Measurements from ENCODE around the gene DHX32.

The DHX32 gene

DNA sequence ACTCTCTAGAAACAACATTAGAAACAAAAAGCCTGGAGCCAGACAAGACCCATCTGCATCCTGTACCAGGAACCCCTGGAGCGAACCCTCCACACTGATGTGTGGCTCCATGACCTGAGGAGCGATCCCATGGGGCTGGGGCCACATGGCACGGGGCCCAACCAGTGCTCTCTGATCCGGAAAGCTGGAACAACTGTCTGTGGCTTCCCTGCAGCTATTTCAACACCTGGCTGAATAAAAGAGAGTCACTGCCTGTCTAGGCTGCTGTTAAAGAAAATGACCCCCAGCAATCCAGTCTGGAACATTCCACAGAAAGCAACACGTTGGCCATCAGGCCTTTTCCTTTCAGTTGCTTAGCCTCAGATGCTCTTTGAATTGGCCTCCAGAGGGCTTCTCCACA lies 79.0 kb downstream of the DHX32 start:
- TF ChIP-seq SIN3A (IDR thresholded peaks at IDR 0.05; ENCODE audit: borderline replicate concordance, insufficient read depth, low read length) (no peak), POLR2AphosphoS5 (IDR thresholded peaks at IDR 0.05; ENCODE audit: low read depth, low read length) (no peak), TAF1 (IDR thresholded peaks at IDR 0.05; ENCODE audit: borderline replicate concordance, insufficient read depth, low read length) (no peak), FOXP2 (optimal IDR thresholded peaks at IDR 0.05; ENCODE audit: borderline replicate concordance, extremely low read depth, extremely low read length, insufficient read depth) (no peak)
- TF ChIP-seq, protein P1, sequence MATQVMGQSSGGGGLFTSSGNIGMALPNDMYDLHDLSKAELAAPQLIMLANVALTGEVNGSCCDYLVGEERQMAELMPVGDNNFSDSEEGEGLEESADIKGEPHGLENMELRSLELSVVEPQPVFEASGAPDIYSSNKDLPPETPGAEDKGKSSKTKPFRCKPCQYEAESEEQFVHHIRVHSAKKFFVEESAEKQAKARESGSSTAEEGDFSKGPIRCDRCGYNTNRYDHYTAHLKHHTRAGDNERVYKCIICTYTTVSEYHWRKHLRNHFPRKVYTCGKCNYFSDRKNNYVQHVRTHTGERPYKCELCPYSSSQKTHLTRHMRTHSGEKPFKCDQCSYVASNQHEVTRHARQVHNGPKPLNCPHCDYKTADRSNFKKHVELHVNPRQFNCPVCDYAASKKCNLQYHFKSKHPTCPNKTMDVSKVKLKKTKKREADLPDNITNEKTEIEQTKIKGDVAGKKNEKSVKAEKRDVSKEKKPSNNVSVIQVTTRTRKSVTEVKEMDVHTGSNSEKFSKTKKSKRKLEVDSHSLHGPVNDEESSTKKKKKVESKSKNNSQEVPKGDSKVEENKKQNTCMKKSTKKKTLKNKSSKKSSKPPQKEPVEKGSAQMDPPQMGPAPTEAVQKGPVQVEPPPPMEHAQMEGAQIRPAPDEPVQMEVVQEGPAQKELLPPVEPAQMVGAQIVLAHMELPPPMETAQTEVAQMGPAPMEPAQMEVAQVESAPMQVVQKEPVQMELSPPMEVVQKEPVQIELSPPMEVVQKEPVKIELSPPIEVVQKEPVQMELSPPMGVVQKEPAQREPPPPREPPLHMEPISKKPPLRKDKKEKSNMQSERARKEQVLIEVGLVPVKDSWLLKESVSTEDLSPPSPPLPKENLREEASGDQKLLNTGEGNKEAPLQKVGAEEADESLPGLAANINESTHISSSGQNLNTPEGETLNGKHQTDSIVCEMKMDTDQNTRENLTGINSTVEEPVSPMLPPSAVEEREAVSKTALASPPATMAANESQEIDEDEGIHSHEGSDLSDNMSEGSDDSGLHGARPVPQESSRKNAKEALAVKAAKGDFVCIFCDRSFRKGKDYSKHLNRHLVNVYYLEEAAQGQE (IDR thresholded peaks at IDR 0.05; ENCODE audit: insufficient read depth in 1 of 2, low read depth in 2 of 2, low read length in 2 of 2) = no peak

DNA sequence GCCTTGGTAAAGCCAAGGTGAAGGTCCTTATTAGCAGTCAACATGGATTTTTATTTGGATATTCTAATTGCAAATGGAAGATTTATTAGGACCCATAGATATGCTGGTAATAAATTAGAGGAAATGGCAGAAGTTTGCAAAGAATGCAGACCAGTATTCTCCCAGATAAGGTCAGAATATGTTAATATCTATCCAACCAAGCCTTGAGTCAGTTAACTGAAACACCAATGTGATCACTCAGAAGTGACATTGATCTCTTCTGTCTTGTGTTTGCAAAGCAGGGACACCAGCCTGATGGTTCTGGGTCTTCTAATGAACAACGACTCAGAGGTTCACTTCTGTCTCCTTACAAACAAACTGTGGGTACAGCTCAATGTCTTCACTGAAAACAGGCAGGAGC lies 79.5 kb downstream of the DHX32 start:
- TF ChIP-seq TAF1 (IDR thresholded peaks at IDR 0.05; ENCODE audit: borderline replicate concordance, insufficient read depth, low read length) (no peak), POLR2AphosphoS5 (IDR thresholded peaks at IDR 0.05; ENCODE audit: low read depth, low read length) (no peak), SIN3A (IDR thresholded peaks at IDR 0.05; ENCODE audit: borderline replicate concordance, insufficient read depth, low read length) (no peak), FOXP2 (optimal IDR thresholded peaks at IDR 0.05; ENCODE audit: borderline replicate concordance, extremely low read depth, extremely low read length, insufficient read depth) (no peak)
- TF ChIP-seq, protein P1 (IDR thresholded peaks at IDR 0.05; ENCODE audit: insufficient read depth in 1 of 2, low read depth in 2 of 2, low read length in 2 of 2) = no peak

DNA sequence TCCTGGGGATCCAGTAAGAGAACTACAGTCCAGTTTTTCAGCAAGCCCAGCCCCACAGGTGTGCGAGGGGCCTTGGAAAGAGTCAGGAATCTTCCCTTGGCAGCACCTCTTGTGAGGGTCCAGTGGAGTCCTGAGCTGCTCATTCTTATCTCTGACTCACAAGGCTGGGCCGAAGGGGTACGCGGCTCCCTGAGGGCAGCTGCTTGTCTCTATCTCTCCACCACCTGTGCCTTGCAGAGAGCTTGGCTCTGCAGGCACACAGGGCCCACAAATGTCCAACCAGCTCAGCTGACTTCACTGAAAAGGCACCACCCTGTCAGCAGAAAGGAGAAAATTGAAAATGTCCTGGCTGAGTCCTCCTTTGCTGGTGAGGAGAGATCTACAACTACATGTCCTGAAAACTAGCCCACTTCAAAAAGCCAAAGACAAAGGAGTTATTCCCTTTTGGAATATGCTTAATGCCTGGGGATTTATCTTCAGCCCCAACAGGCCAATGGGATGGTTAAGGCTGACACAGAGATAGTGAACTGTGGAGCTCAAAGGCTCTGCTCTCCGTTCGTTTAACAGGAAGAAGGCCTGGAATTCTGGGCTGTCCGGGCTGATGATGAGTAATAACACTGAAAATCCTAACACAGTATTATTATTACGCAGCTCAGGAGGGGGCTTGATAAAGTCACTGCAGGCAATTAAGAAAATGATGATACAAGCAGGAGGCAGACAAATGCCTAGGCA lies 81.5 kb downstream of the DHX32 start:
- TF ChIP-seq FOXP2 (optimal IDR thresholded peaks at IDR 0.05; ENCODE audit: borderline replicate concordance, extremely low read depth, extremely low read length, insufficient read depth) = no peak
- no peak for TF ChIP-seq SIN3A (IDR thresholded peaks at IDR 0.05; ENCODE audit: borderline replicate concordance, insufficient read depth, low read length)
- TF ChIP-seq, protein P1 (IDR thresholded peaks at IDR 0.05; ENCODE audit: insufficient read depth in 1 of 2, low read depth in 2 of 2, low read length in 2 of 2) = no peak
- TF ChIP-seq POLR2AphosphoS5 (IDR thresholded peaks at IDR 0.05; ENCODE audit: low read depth, low read length) = no peak
- no peak for TF ChIP-seq TAF1 (IDR thresholded peaks at IDR 0.05; ENCODE audit: borderline replicate concordance, insufficient read depth, low read length)

DNA sequence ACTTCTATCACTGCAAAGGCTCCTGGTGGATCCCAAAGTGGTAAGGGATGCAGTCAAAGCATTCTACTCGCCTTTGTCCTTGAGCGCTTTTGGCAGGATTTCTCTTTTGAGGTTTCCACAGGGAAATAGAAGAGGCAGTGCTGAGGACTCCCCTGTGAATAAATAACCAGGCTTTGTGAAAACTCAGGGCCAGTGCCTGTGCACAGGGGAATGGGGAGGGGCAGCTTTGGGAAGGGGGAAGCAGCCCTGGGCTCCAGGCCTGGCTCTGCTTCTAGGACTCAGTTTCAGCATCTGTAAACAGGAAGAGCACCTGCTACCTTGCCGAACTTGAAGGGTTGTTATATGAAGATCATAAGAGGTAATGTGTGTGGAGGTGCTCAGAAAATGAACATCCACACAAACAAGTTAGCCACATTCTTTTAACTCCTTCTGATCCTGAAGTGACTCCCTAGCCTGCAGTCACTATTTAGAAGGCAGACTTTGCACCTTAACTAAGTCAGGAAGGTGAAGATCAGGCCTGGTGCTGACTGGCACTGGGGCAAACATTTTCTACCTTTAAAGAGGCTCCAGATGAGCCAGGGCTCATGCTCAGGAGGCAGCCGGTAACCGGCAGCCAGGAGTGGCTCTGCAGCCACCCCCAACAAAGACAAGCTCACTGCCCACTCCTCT lies 83.0 kb downstream of the DHX32 start:
- no peak for TF ChIP-seq TAF1 (IDR thresholded peaks at IDR 0.05; ENCODE audit: borderline replicate concordance, insufficient read depth, low read length)
- no peak for TF ChIP-seq POLR2AphosphoS5 (IDR thresholded peaks at IDR 0.05; ENCODE audit: low read depth, low read length)
- TF ChIP-seq, protein P1 (IDR thresholded peaks at IDR 0.05; ENCODE audit: insufficient read depth in 1 of 2, low read depth in 2 of 2, low read length in 2 of 2) = no peak
- no peak for TF ChIP-seq SIN3A (IDR thresholded peaks at IDR 0.05; ENCODE audit: borderline replicate concordance, insufficient read depth, low read length)
- no peak for TF ChIP-seq FOXP2 (optimal IDR thresholded peaks at IDR 0.05; ENCODE audit: borderline replicate concordance, extremely low read depth, extremely low read length, insufficient read depth)

All from PFSK-1 (cell line).